H1 (cell line): ENCODE results near the gene SNRNP200. TPM values are rescaled to one million over a fixed set of nuclear protein-coding genes. Genes with fewer than 3 reads are reported as not detected.
A peak's percentile ranks its signal among the peaks of the same experiment; 100 is the strongest.

Experiments
- CTCF ChIA-PET: fragments of 300-600 bp; sonication (Branson Sonifier 250); formaldehyde crosslinking; loops from one replicate; lab custom pipeline; 2021; ENCODE audit not compliant: partially characterized antibody; lab: Charles Lee
- POLR2A ChIA-PET: fragments of 300-600 bp; sonication (Branson Sonifier 250); formaldehyde crosslinking; loops from one replicate; lab custom pipeline; 2021; ENCODE audit warnings: inconsistent platforms; ENCODE audit not compliant: partially characterized antibody; lab: Charles Lee
- DNase-seq, 2 experiments: peaks; one replicate each; pipeline versions ENCODE4 v3.0.0 to v3.0.0-alpha.2; 2010 to 2022; ENCODE audit warnings: low spot score in 2 of 2, low read depth in 1 of 2, mixed read lengths in 1 of 2
- FAIRE-seq: peaks from 2 replicates; lab custom pipeline; 2011; peaks lifted over from hg19 to GRCh38; lab: Jason Lieb, UNC
- H2AFZ ChIP-seq: 2 replicates; pipeline ENCODE4 v1.8.1; 2012; ENCODE audit warnings: low read length, inconsistent platforms
- H2AK5ac ChIP-seq: 2 replicates; pipeline ENCODE4 v1.6.1; 2013; ENCODE audit warnings: low read depth, low read length
- H2BK120ac ChIP-seq: replicated peaks from 2 replicates; pipeline ENCODE3; 2013; ENCODE audit warnings: low read depth, low read length, inconsistent platforms
- H2BK12ac ChIP-seq: 2 replicates; pipeline ENCODE4 v1.6.1; 2013; ENCODE audit warnings: low read depth, low read length
- H2BK15ac ChIP-seq: 2 replicates; pipeline ENCODE4 v1.6.1; 2013; ENCODE audit warnings: low read length
- H2BK20ac ChIP-seq: 2 replicates; pipeline ENCODE4 v1.6.1; 2013; ENCODE audit warnings: low read length
- H2BK5ac ChIP-seq: 2 replicates; pipeline ENCODE4 v1.6.1; 2013; ENCODE audit warnings: low read depth, low read length
- H3K14ac ChIP-seq: 2 replicates; pipeline ENCODE4 v1.6.1; 2013; ENCODE audit warnings: inconsistent platforms; ENCODE audit not compliant: insufficient read length
- H3K18ac ChIP-seq: 2 replicates; pipeline ENCODE4 v1.6.1; 2013; ENCODE audit warnings: low read length; ENCODE audit errors: extremely low read depth
- H3K23ac ChIP-seq: 2 replicates; pipeline ENCODE4 v1.6.1; 2013; ENCODE audit warnings: inconsistent platforms; ENCODE audit not compliant: insufficient read length
- H3K23me2 ChIP-seq: 2 replicates; pipeline ENCODE4 v1.6.1; 2013; ENCODE audit warnings: low read depth, low read length
- H3K27ac ChIP-seq: 2 replicates; pipeline ENCODE4 v1.6.1; 2011; ENCODE audit warnings: low read depth, low read length, inconsistent platforms
- H3K27me3 ChIP-seq, 4 experiments: replicated peaks in 1 of 4; 1 replicate in 1 of 4; 2 replicates in 3 of 4; pipeline versions ENCODE4 v1.6.1 to v1.8.1; 2011 to 2013; ENCODE audit warnings: low read length in 3 of 4, mild to moderate bottlenecking in 3 of 4, inconsistent platforms in 2 of 4, mixed read lengths in 2 of 4, moderate library complexity in 1 of 4; ENCODE audit not compliant: control insufficient read depth in 3 of 4, insufficient read depth in 3 of 4; ENCODE audit errors: extremely low read depth in 1 of 4
- H3K36me3 ChIP-seq, 4 experiments: 2 replicates each; pipeline versions ENCODE4 v1.6.1 to v1.8.1; 2011 to 2013; ENCODE audit warnings: mild to moderate bottlenecking in 4 of 4, low read length in 3 of 4, moderate library complexity in 2 of 4, control low read depth in 1 of 4, inconsistent platforms in 1 of 4; ENCODE audit not compliant: insufficient read depth in 4 of 4, control insufficient read depth in 2 of 4
- H3K4ac ChIP-seq: replicated peaks from 2 replicates; pipeline ENCODE3; 2013; ENCODE audit warnings: low read length, low read depth, mixed read lengths, inconsistent platforms; ENCODE audit not compliant: insufficient read length
- H3K4me1 ChIP-seq, 4 experiments: replicated peaks in 1 of 4; 1 replicate in 1 of 4; 2 replicates in 3 of 4; pipeline versions ENCODE4 v1.6.1 to v1.8.1; 2011 to 2013; ENCODE audit warnings: low read length in 3 of 4, inconsistent platforms in 2 of 4, mixed read lengths in 1 of 4; ENCODE audit not compliant: insufficient read depth in 4 of 4, control insufficient read depth in 3 of 4
- H3K4me2 ChIP-seq, 2 experiments: 2 replicates each; pipeline versions ENCODE4 v1.6.1 to v1.8.1; 2011 to 2013; ENCODE audit warnings: low read depth in 2 of 2, low read length in 2 of 2, control low read depth in 1 of 2, inconsistent platforms in 1 of 2, mild to moderate bottlenecking in 1 of 2; ENCODE audit not compliant: insufficient read depth in 1 of 2
- H3K4me3 ChIP-seq, 4 experiments: fragments of 200-600, 300-600 bp in 1 of 4; sonication (generic), shearing (Covaris generic), sonication (Bioruptor Twin) in 1 of 4; 2 replicates each; pipeline versions ENCODE4 v1.5.1 to v1.8.1; 2011 to 2016; ENCODE audit warnings: low read length in 4 of 4, low read depth in 3 of 4, control low read depth in 2 of 4, inconsistent platforms in 2 of 4, mild to moderate bottlenecking in 2 of 4, mixed read lengths in 1 of 4, moderate library complexity in 1 of 4; ENCODE audit not compliant: insufficient read depth in 2 of 4; ENCODE audit errors: extremely low read depth in 1 of 4
- H3K56ac ChIP-seq: replicated peaks from 2 replicates; pipeline ENCODE3; 2013; ENCODE audit warnings: low read depth, mild to moderate bottlenecking, mixed read lengths, low read length, inconsistent platforms; ENCODE audit not compliant: insufficient read length
- H3K79me1 ChIP-seq: 2 replicates; pipeline ENCODE4 v1.6.1; 2013; ENCODE audit warnings: low read depth, low read length, control low read depth
- H3K79me2 ChIP-seq, 2 experiments: 2 replicates each; pipeline versions ENCODE4 v1.6.1 to v1.8.1; 2012 to 2013; ENCODE audit warnings: low read length in 2 of 2, mild to moderate bottlenecking in 2 of 2, inconsistent platforms in 1 of 2; ENCODE audit not compliant: insufficient read depth in 2 of 2, control insufficient read depth in 1 of 2
- H3K9ac ChIP-seq, 4 experiments: replicated peaks in 1 of 4; 1 replicate in 1 of 4; 2 replicates in 3 of 4; pipeline versions ENCODE4 v1.6.1 to v1.8.1; 2011 to 2013; ENCODE audit warnings: low read depth in 3 of 4, low read length in 3 of 4, control low read depth in 2 of 4, mild to moderate bottlenecking in 2 of 4, moderate library complexity in 2 of 4, inconsistent platforms in 1 of 4; ENCODE audit errors: extremely low read depth in 1 of 4
- H3K9me3 ChIP-seq, 2 experiments: 2 replicates each; pipeline versions ENCODE4 v1.6.1 to v1.8.1; 2012 to 2013; ENCODE audit warnings: mild to moderate bottlenecking in 2 of 2, moderate library complexity in 2 of 2, control low read depth in 1 of 2, inconsistent platforms in 1 of 2, low read depth in 1 of 2, low read length in 1 of 2, mixed read lengths in 1 of 2; ENCODE audit not compliant: insufficient read depth in 2 of 2
- H4K20me1 ChIP-seq, 2 experiments: replicated peaks in 1 of 2; 2 replicates each; pipeline versions ENCODE3 to v1.8.1; 2011 to 2013; ENCODE audit warnings: inconsistent platforms in 2 of 2, low read length in 2 of 2, mild to moderate bottlenecking in 1 of 2; ENCODE audit not compliant: insufficient read depth in 2 of 2, control insufficient read depth in 1 of 2
- H4K5ac ChIP-seq: 2 replicates; pipeline ENCODE4 v1.6.1; 2013; ENCODE audit warnings: low read length, low read depth, mixed read lengths, inconsistent platforms; ENCODE audit not compliant: insufficient read length
- H4K8ac ChIP-seq: 2 replicates; pipeline ENCODE4 v1.8.0; 2013; ENCODE audit warnings: mild to moderate bottlenecking, moderate library complexity, low read length, inconsistent platforms; ENCODE audit not compliant: insufficient read depth; ENCODE audit errors: extremely low read depth
- H4K91ac ChIP-seq: replicated peaks from 2 replicates; pipeline ENCODE3; 2013; ENCODE audit warnings: low read length, mixed read lengths, inconsistent platforms; ENCODE audit not compliant: insufficient read length
- ASH2L ChIP-seq: fragments of 200-600, 300-600 bp; sonication (generic); IDR thresholded peaks from one replicate; pipeline ENCODE4 v1.7.1; 2017; ENCODE audit warnings: low read length
- BACH1 ChIP-seq: IDR thresholded peaks from 2 replicates; pipeline ENCODE4 v1.6.1; 2012; ENCODE audit warnings: low read length, improper control_type of control experiment
- EZH2 ChIP-seq: fragments of 200-600 bp; sonication (generic); IDR thresholded peaks from 2 replicates; pipeline ENCODE4 v1.7.1; 2012; ENCODE audit warnings: low read depth, mild to moderate bottlenecking, moderate library complexity, low read length, inconsistent platforms; ENCODE audit not compliant: severe bottlenecking
- GTF2F1 ChIP-seq: IDR thresholded peaks from 2 replicates; pipeline ENCODE4 v1.6.1; 2012; ENCODE audit warnings: low read depth, low read length, improper control_type of control experiment, borderline replicate concordance
- JUN ChIP-seq: IDR thresholded peaks from 2 replicates; pipeline ENCODE4 v1.6.1; 2011; ENCODE audit warnings: low read depth, mild to moderate bottlenecking, improper control_type of control experiment, low read length
- KDM4A ChIP-seq: IDR thresholded peaks from one replicate; pipeline ENCODE4 v1.7.1; 2012; ENCODE audit warnings: low read depth, mild to moderate bottlenecking, moderate library complexity, low read length, inconsistent platforms; ENCODE audit not compliant: severe bottlenecking
- POLR2AphosphoS5 ChIP-seq: IDR thresholded peaks from 2 replicates; pipeline ENCODE4 v1.6.1; 2011; ENCODE audit warnings: low read depth, low read length
- RNF2 ChIP-seq: fragments of 200-900, 300-1000 bp; sonication (generic); IDR thresholded peaks from 2 replicates; pipeline ENCODE4 v1.7.1; 2016; ENCODE audit warnings: borderline replicate concordance, low read depth, mild to moderate bottlenecking, antibody characterized with exemption, low read length; ENCODE audit not compliant: poor library complexity, severe bottlenecking; ENCODE audit errors: missing control alignments
- TBP ChIP-seq: IDR thresholded peaks from 2 replicates; pipeline ENCODE4 v1.6.1; 2011; ENCODE audit warnings: low read depth, low read length, improper control_type of control experiment
- TCF12 ChIP-seq: IDR thresholded peaks from 2 replicates; pipeline ENCODE4 v1.6.1; 2011; ENCODE audit warnings: low read depth, mild to moderate bottlenecking, low read length
- YY1 ChIP-seq: IDR thresholded peaks from 2 replicates; pipeline ENCODE4 v1.6.1; 2011; ENCODE audit warnings: low read depth, mild to moderate bottlenecking, low read length
- WGBS, 2 experiments: shearing (Covaris generic) in 1 of 2; methylation state at CpG; one replicate each; pipeline versions ENCODE4 v1.1.6 to v1.1.7; 2013 to 2015; ENCODE audit warnings: low lambda C conversion rate in 2 of 2, mixed read lengths in 2 of 2, inconsistent platforms in 1 of 2, low coverage in 1 of 2, missing lambda C conversion rate in 1 of 2; ENCODE audit not compliant: insufficient replicate concordance in 2 of 2, insufficient coverage in 1 of 2, insufficient read length in 1 of 2; ENCODE audit errors: extremely low coverage in 1 of 2, missing lambda C conversion rate in 1 of 2; 5-methylcytosine and 5-hydroxymethylcytosine counted together
- polyA plus RNA-seq, 7 experiments: library from polyadenylated mRNA; depleted of rRNA in 3 of 7; stranded (reverse) in 5 of 7; unstranded in 2 of 7; fragments of >200 nt in 5 of 7; fragments of 200-250 nt in 2 of 7; gene quantifications; 1 replicate in 5 of 7; 2 replicates in 1 of 7; 4 replicates in 1 of 7; pipeline versions ENCODE4 v1.2.1 to v1.2.3, GENCODE V29; 2011 to 2013; ENCODE audit warnings: missing spikeins in 2 of 7, mixed read lengths in 2 of 7
- total RNA-seq: library from RNA; stranded (reverse); fragmentation: NEBNext Ultra II Directional; extraction: Animal tissue kit (Norgen Biotek cat#: 25700); gene quantifications from 2 replicates; pipeline ENCODE4 v1.2.1, GENCODE V29; 2021

The SNRNP200 gene
- total and polyA plus RNA-seq, 2 of the 8 experiments (the other 6 are each of a cell fraction or from before 2014, with no cell fraction given), result 190 to 289 TPM

- 0 out of 2 replicates have a peak overlapping the region, but pooled peaks have one; percentile 5 for H2AFZ ChIP-seq
- H3K36me3 ChIP-seq, result peaks cover 22 to 28% (median 26%) of the 10 kb centered on the region in 4 experiments
- peak overlapping the region; percentile 66 to 96 for H3K4me2 ChIP-seq
- H3K4me3 ChIP-seq, result peak overlapping the region; percentile 79 to 98 (median 86)
- peak overlapping the region; percentile 1; the same call in 1 of the 2 replicates for H2BK15ac ChIP-seq
- H3K23ac ChIP-seq, result no peak overlapping the region
- H4K8ac ChIP-seq, result peak overlapping the region; percentile 84; the same call in 1 of the 2 replicates
- H3K79me1 ChIP-seq, result 0 out of 2 replicates have a peak, but pooled peaks cover 3% of the 10 kb centered on the region
- H3K23me2 ChIP-seq, result no peaks in the 10 kb centered on the region
- peak overlapping the region; percentile 77 for H2BK5ac ChIP-seq
- no peaks in the 10 kb centered on the region for H3K9me3 ChIP-seq
- H3K14ac ChIP-seq, result no peak overlapping the region
- CTCF ChIA-PET, result interaction anchor here (0.7 to 1.0 kb wide), 2 partner anchors 19 to 30 kb away, joined by 3 read pairs; partner anchors contain the start of gene ITPRIPL1
- peaks cover 0 to 13% (median 4%) of the 10 kb centered on the region in 4 experiments; a peak in 4 of 7 replicates for H3K4me1 ChIP-seq
- H3K27me3 ChIP-seq, result no peaks in the 10 kb centered on the region
- H3K4ac ChIP-seq, result peak overlapping the region; percentile 46
- WGBS, 2 experiments, result 32% methylated on average over 9 of the region's 9 CpGs; no CpG with 5 or more reads in 1 of the 2 experiments
- H3K56ac ChIP-seq, result peak overlapping the region; percentile 13
- TF ChIP-seq RNF2 (no peak), JUN (no peak), KDM4A (no peak), EZH2 (no peak), GTF2F1 (no peak), YY1 (no peak), POLR2AphosphoS5 (no peak), TCF12 (no peak), TBP (no peak), ASH2L (no peak), BACH1 (no peak)
- peak overlapping the region; percentile 82; the same call in 1 of the 2 replicates for H3K27ac ChIP-seq
- H2AK5ac ChIP-seq, result 0 out of 2 replicates have a peak overlapping the region, but pooled peaks have one; percentile 4
- peak overlapping the region; percentile 88 for H3K18ac ChIP-seq
- DNase-seq (no peak), FAIRE-seq (no peak)
- H2BK12ac ChIP-seq, result no peak overlapping the region
- peak overlapping the region; percentile 35 for H4K5ac ChIP-seq
- POLR2A ChIA-PET, result interaction anchor here (0.6 to 3.6 kb wide), 9 partner anchors 15 to 170 kb away, joined by 3 to 28 read pairs (median 4); partner anchors contain the start of gene NCAPH
- H2BK20ac ChIP-seq, result no peak overlapping the region
- H3K79me2 ChIP-seq, result peaks cover 0 to 36% of the 10 kb centered on the region in 2 experiments; a peak in 2 of 4 replicates
- peak overlapping the region; percentile 40 to 86 (median 71) for H3K9ac ChIP-seq
- H4K20me1 ChIP-seq, result peaks cover 0 to 3% of the 10 kb centered on the region in 2 experiments
- peak overlapping the region; percentile 1 for H2BK120ac ChIP-seq
- H4K91ac ChIP-seq, result peak overlapping the region; percentile 5
These were observed 598 bp upstream of the SNRNP200 start for GRCh38 chr2:96305979-96306308.
